ENCODE measurements around the gene TIMM8B. TPM values are rescaled to one million over a fixed set of nuclear protein-coding genes. Genes with fewer than 3 reads are reported as not detected.

Gene TIMM8B
- total and polyA plus RNA-seq, 9 of the 15 experiments (the other 6 are each of a cell fraction or from before 2014, with no cell fraction given), result 95.8 to 338 (median 145) TPM

DNA sequence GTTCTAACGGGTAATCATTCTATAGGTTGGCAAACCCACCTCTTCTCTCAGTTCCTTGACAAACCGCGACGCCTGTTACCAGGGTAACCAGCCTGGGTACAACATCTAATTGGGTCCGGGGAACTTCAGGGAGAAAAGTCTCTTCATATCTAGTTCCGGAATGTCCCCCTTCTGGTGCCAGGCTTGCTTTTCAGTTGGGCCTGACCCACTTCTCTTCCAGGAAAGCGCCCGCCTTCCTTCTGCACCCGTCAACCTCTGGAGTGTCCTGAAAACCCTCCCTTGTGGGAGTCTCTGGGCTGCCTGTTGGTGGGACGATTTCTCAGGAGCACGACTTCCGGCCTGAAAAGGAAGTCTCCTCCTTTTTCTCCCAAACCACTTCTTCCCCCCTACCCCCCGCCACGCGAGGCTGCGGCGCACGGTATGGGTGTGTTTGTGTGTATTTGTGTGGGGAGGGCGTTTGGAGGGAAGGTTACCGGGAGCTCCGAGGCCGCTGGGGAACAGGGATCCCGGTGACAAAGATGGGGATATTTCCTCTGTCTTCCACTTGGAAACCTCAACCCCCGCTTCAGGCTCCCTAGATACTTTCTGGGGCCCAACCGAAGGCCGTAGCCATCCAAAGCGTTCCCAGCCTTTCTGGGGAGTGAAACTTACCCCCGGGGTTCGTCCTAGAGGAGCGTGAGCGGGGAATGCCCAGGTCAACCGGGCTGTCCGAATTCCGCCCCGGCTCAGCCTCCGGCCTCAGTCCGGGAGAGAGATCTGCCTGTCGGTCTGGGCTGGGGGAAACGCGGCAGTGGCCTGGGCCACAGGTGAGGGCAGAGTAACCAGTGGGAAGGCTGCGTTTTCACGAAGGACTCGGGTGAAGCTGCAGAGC, 12.4 kb downstream of the TIMM8B start, which contains the start of the genes NKAPD1 and PIH1D2 (continued):
- TF ChIP-seq, protein P1, sequence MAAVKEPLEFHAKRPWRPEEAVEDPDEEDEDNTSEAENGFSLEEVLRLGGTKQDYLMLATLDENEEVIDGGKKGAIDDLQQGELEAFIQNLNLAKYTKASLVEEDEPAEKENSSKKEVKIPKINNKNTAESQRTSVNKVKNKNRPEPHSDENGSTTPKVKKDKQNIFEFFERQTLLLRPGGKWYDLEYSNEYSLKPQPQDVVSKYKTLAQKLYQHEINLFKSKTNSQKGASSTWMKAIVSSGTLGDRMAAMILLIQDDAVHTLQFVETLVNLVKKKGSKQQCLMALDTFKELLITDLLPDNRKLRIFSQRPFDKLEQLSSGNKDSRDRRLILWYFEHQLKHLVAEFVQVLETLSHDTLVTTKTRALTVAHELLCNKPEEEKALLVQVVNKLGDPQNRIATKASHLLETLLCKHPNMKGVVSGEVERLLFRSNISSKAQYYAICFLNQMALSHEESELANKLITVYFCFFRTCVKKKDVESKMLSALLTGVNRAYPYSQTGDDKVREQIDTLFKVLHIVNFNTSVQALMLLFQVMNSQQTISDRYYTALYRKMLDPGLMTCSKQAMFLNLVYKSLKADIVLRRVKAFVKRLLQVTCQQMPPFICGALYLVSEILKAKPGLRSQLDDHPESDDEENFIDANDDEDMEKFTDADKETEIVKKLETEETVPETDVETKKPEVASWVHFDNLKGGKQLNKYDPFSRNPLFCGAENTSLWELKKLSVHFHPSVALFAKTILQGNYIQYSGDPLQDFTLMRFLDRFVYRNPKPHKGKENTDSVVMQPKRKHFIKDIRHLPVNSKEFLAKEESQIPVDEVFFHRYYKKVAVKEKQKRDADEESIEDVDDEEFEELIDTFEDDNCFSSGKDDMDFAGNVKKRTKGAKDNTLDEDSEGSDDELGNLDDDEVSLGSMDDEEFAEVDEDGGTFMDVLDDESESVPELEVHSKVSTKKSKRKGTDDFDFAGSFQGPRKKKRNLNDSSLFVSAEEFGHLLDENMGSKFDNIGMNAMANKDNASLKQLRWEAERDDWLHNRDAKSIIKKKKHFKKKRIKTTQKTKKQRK (IDR thresholded peaks at IDR 0.05; ENCODE audit: borderline replicate concordance, low read depth, low read length), result no peak
- TF ChIP-seq CC2D1A (IDR thresholded peaks at IDR 0.05) (peak; percentile 70), PHF8 (IDR thresholded peaks at IDR 0.05; ENCODE audit: borderline replicate concordance, low read length) (peak; percentile 76; the same call in 1 of the 2 replicates), PRDM10 (IDR thresholded peaks at IDR 0.05; ENCODE audit: partially characterized antibody) (peak; percentile 46), ZNF639 (CRISPR knock-in tag; conservative IDR thresholded peaks at IDR 0.05 in 1 of 2, IDR thresholded peaks at IDR 0.05 in 1 of 2) (peak in 1 of 2 experiments; percentile 25; a peak in 1 of 4 replicates), ETV1 (tag; conservative IDR thresholded peaks at IDR 0.05; ENCODE audit: low read depth) (peak; percentile 86), ZC3H8 (IDR thresholded peaks at IDR 0.05) (0 out of 2 replicates have a peak, but pooled peaks have one; percentile 87), EP400 (IDR thresholded peaks at IDR 0.05) (peak; percentile 93), CEBPG (CRISPR knock-in tag; IDR thresholded peaks at IDR 0.05) (0 out of 2 replicates have a peak, but pooled peaks have one; percentile 17), CEBPG (tag; conservative IDR thresholded peaks at IDR 0.05 in 1 of 2, IDR thresholded peaks at IDR 0.05 in 1 of 2) (no peak)
- TF ChIP-seq, protein P2, sequence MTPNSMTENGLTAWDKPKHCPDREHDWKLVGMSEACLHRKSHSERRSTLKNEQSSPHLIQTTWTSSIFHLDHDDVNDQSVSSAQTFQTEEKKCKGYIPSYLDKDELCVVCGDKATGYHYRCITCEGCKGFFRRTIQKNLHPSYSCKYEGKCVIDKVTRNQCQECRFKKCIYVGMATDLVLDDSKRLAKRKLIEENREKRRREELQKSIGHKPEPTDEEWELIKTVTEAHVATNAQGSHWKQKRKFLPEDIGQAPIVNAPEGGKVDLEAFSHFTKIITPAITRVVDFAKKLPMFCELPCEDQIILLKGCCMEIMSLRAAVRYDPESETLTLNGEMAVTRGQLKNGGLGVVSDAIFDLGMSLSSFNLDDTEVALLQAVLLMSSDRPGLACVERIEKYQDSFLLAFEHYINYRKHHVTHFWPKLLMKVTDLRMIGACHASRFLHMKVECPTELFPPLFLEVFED (CRISPR knock-in tag; conservative IDR thresholded peaks at IDR 0.05), result peak; percentile 48; the same call in 1 of the 2 replicates
- TF ChIP-seq, protein P3, sequence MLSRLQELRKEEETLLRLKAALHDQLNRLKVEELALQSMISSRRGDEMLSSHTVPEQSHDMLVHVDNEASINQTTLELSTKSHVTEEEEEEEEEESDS (CRISPR knock-in tag; IDR thresholded peaks at IDR 0.05), result no peak
- TF ChIP-seq, protein P4, sequence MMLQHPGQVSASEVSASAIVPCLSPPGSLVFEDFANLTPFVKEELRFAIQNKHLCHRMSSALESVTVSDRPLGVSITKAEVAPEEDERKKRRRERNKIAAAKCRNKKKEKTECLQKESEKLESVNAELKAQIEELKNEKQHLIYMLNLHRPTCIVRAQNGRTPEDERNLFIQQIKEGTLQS (IDR thresholded peaks at IDR 0.05), result peak; percentile 54; the same call in 1 of the 2 replicates
- TF ChIP-seq, protein P4 (CRISPR knock-in tag; conservative IDR thresholded peaks at IDR 0.05), result peak; percentile 52; the same call in 1 of the 2 replicates
